Esophagus mucosa (tissue), 1 donor: ENCODE data around the gene FURIN. TPM values are rescaled to one million over a fixed set of nuclear protein-coding genes. Genes with fewer than 3 reads are reported as not detected.
"Not testable (repeated sequence)": the region's sequence is repeated elsewhere in the genome, so short reads cannot be mapped to it uniquely, and the experiment has no call there.

ENCODE experiments used
- ATAC-seq: fragments of 200-7000 bp; cut with Tn5 transposase; one replicate; pipeline ENCODE4 v1.9.1; 2020
- total RNA-seq: library from RNA; stranded (reverse); gene quantifications from one replicate; pipeline ENCODE4 v1.2.4, GENCODE V29; 2023
- donor health status: DM: yes; HTN: yes; CAD: no.

The FURIN gene
- 30.6 TPM for total RNA-seq

GRCh38 chr15:90868261-90868689 lies at the start of gene FURIN:
TSS of gene FURIN (plus strand) at chr15:90868588. CDS start at chr15:90875741, 7,153 bp downstream.
- peak; percentile 66 for ATAC-seq

GRCh38 chr15:90819390-90819789 lies 49.0 kb upstream of the FURIN start:
- peak; percentile 27 for ATAC-seq

GRCh38 chr15:90819850-90820249 lies 48.5 kb upstream of the FURIN start:
- ATAC-seq, result no peak

DNA sequence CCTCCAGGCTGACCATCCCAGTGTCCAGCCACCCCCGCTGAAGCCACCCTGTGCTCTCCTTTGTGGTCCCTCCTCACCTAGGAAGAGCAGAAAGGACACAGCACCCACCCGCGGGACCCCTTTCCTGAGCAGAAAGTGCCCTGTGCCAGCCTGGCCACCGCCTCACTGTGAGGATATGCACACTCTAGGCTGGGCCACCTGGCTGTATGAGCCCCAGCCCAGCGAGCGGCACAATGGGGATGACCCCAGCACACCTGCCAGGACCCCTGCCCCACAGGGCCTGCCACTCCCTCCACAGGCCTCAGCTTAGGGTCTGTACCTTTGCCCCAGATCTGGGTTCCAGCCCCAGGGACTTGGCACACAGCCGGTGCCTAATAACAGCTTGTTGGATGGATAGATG lies 47.9 kb upstream of the FURIN start:
- ATAC-seq, result peak; percentile 25

GRCh38 chr15:90822204-90822955 lies 46.0 kb upstream of the FURIN start:
- no peak for ATAC-seq

- ATAC-seq, result no peak
These were observed 44.9 kb upstream of the FURIN start for GRCh38 chr15:90823455-90823974.

DNA sequence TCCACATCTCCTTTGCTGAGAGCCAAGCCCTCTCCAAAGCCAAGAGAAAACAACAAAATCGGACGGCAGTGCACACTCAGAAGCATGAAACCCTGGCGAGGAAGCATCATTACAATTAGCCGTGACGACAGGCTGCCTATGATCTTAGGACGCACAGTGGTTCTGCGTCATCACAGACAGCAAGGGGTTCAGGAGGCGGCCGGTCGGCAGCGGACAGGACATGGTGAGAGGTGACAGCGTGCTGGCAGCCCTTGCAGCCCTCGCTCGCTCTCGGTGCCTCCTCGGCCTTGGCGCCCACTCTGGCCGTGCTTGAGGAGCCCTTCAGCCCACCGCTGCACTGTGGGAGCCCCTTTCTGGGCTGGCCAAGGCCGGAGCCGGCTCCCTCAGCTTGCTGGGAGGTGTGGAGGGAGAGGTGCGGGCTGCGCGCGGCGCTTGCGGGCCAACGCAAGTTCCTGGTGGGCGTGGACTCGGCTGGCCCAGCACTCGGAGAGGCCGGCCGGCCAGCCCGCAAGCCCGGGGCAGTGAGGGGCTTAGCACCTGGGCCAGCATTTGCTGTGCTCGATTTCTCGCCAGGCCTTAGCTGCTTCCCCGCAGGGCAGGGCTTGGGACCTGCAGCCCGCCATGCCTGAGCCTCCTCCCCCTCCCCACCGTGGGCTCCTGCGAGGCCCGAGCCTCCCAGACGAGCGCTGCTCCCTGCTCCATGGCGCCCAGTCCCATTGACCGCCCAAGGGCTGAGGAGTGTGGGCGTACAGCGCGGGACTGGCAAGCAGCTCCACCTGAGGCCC lies 43.1 kb upstream of the FURIN start:
- ATAC-seq, result not testable (repeated sequence)

GRCh38 chr15:90826206-90826885 lies 42.0 kb upstream of the FURIN start:
- ATAC-seq, result not testable (repeated sequence)

GRCh38 chr15:90826886-90827435 lies 41.4 kb upstream of the FURIN start:
- no peak for ATAC-seq

DNA sequence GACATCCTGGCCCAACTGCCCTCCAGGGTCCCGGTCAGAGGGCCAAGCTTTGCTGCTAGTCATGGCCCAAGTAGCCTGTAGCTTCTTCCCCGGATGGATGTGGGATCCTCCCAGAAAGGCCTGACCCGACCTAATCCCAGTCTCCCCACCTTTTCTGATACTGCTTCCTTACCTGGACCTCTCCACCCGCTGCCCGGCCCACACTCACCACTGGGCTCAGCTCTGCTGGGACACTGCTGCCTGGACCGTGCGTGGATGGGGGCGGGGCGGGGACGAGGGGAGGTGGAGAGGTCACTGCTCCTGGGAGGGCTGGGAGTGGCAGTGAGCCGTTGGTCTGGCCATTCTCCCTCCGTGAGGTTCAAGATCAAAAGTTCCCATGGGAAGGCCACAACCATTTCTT lies 40.3 kb upstream of the FURIN start:
- no peak for ATAC-seq

DNA sequence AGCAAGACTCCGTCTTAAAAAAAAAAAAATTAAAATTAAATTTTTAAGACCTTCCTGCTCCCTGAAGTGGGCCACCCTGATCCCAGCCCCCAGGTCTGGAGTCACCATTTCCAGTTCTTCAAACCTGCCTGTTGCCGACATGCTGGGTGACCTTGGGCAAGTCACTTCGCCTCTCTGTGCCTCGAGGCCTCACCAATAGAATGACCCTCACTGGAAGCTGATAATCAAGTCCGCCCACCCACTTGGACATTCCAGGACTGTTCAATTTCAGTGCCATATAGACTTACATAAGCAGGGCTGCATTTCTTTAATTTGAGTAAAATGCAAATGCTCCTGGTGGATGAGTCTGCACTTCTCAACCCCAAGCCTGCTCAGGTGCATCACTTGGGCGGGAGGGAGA lies 39.3 kb upstream of the FURIN start:
- no peak for ATAC-seq

GRCh38 chr15:90829942-90830440 lies 38.4 kb upstream of the FURIN start:
- ATAC-seq, result peak; percentile 32

- no peak for ATAC-seq
These were observed 33.8 kb upstream of the FURIN start for GRCh38 chr15:90834626-90835025.

DNA sequence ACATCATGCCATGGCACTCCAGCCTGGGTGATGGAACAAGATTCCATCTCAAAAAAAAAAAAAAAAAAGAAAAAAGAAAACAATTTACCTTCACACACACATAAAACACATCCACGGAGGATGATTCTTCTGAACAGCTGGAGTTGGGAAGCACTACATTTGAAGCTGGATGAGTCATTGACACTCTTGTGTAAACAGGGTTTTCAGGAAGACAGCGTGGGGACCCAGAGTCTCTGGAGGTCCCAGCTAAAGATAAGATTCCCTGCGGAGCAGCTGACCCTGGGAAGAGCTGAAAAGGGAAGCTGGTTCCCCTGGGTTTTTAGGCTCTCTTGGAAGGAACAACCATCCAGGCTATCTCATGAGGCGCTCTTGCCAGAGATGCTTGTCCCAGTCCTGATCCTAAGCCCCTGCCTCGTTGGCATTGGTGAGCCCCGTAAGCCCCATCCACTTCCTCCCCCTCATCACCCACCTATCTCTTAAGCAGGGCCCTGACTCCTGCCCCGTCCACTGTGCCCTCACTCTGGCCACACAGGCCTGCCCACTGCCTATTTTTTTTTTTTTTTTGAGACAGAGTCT lies 32.0 kb upstream of the FURIN start:
- no peak for ATAC-seq

DNA sequence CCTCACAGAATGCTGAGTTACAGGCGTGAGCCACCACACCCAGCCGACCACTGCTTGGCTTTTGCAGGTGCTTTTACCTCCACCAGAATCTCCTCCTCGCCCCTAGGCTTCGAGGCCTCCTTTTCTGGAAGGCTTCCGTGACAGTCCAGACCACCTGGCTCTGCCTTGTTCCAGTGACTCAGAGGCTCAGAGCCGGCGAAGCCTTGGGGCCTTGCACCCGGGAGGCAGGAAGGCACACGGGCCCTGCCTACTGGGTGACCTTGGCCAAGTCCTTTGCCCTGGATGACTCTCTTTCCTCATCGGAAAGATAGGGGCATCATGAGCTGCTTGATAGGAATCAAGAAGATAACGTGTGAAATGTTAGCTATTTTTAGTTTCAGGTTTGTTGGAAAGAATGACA lies 31.3 kb upstream of the FURIN start:
- ATAC-seq, result no peak

DNA sequence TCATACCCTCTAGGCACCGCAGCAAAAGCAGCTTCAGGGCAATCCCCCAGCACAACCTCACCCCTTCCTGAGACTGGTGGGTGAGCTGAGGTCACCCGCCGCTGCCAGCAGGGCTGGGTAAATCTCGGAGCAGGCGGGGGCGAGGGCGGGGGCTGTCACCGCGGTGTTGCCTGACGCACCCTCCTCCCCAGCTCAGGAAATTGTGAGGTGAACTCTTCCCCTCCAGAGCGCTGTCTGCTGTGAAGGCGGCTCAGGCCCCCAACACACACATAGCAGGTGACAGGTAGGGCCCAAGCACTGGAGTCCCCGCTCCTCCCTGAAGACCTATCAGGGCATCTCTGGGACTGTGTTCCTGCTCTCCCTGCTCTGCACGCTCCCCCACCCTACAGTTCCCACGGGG lies 30.2 kb upstream of the FURIN start:
- peak; percentile 3 for ATAC-seq

- ATAC-seq, result no peak
These were observed 29.8 kb upstream of the FURIN start for GRCh38 chr15:90838544-90838943.

GRCh38 chr15:90839187-90840071 lies 29.0 kb upstream of the FURIN start:
- ATAC-seq, result peak; percentile 89

- ATAC-seq, result no peak
These were observed 28.1 kb upstream of the FURIN start for GRCh38 chr15:90840157-90840855.

DNA sequence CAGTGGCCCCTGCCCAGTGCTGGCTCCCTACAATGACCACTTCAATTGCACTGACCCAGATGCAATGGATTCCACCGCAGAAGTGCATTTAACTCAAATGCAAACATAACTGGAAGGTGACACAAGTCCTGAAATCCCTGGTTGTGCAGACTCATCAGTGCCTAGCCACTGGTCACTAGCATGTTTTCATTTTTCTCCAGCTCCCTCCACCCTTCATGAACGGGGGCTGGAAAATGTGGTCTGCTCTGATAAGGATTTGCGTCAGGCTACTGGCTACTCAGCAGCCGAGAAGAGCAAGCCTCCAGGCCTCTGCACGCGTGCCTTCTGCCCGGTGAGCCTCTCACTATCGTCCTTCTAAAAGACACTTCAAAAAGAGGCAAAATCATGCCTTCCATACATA lies 27.4 kb upstream of the FURIN start:
- no peak for ATAC-seq
